ENCODE measurements around the gene RFNG. TPM values are rescaled to one million over a fixed set of nuclear protein-coding genes. Genes with fewer than 3 reads are reported as not detected.

The RFNG gene
- total RNA-seq, 6 experiments from 2014 or later: 37.6 to 48.5 (median 40.1) TPM

GRCh38 chr17:82065638-82066303 is 14.2 kb upstream of the RFNG start, which contains the start of gene DUS1L:
TSS of gene DUS1L (minus strand) at chr17:82065804. CDS start at chr17:82065059, 745 bp downstream.
- peaks cover 4% of the 10 kb centered on the region; the same call in 1 of the 2 replicates for H3K27me3 Mint-ChIP-seq (ENCODE audit: insufficient read depth)
- H3K27ac Mint-ChIP-seq: peak within 1 kb of the TSS; percentile 56
- H3K4me3 Mint-ChIP-seq: peak within 1 kb of the TSS; percentile 76
- no peaks in the 10 kb centered on the region for H3K9me3 Mint-ChIP-seq
- H3K36me3 Mint-ChIP-seq (ENCODE audit: low read depth): no peaks in the 10 kb centered on the region
- no peaks in the 10 kb centered on the region for H3K4me1 Mint-ChIP-seq (ENCODE audit: low read depth)
- TF ChIP-seq CTCF (IDR thresholded peaks at IDR 0.05): no peak
- DNase-seq: no peak

DNA sequence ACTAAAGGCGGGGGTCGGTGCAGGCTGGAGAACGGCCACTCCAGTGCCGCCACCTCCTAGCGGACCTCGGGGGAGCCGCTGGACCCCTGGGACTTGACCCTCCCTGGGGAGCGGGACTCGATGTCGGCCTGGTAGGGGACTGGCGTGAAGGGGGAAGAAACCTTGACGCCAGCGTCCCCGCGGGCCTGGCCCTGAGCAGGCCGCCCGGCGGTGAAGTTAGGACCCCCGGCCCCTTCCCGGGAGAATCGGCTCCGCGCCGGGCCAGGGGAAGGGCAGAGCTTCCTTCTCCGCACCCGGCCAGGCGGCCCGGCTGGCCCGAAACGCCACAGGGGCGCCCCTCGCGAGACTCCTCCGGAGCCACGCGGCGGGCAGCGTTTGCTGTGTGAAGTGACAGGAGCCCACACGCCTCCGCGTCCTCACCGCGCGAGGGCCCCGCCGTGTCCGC is 13.6 kb upstream of the RFNG start:
- Mint-ChIP-seq H3K27ac (no peak overlapping the region), H3K36me3 (ENCODE audit: low read depth) (peaks cover 1% of the 10 kb centered on the region; the same call in 1 of the 2 replicates), H3K4me3 (peak overlapping the region; percentile 76), H3K9me3 (no peaks in the 10 kb centered on the region), H3K4me1 (ENCODE audit: low read depth) (no peaks in the 10 kb centered on the region), H3K27me3 (ENCODE audit: insufficient read depth) (peaks cover 5% of the 10 kb centered on the region; the same call in 1 of the 2 replicates)
- no peak for TF ChIP-seq CTCF (IDR thresholded peaks at IDR 0.05)
- DNase-seq: no peak

- H3K27ac Mint-ChIP-seq: 0 out of 2 replicates have a peak overlapping the region, but pooled peaks have one; percentile 7
Observed at GRCh38 chr17:82064433-82065192, 13.0 kb upstream of the RFNG start.

DNA sequence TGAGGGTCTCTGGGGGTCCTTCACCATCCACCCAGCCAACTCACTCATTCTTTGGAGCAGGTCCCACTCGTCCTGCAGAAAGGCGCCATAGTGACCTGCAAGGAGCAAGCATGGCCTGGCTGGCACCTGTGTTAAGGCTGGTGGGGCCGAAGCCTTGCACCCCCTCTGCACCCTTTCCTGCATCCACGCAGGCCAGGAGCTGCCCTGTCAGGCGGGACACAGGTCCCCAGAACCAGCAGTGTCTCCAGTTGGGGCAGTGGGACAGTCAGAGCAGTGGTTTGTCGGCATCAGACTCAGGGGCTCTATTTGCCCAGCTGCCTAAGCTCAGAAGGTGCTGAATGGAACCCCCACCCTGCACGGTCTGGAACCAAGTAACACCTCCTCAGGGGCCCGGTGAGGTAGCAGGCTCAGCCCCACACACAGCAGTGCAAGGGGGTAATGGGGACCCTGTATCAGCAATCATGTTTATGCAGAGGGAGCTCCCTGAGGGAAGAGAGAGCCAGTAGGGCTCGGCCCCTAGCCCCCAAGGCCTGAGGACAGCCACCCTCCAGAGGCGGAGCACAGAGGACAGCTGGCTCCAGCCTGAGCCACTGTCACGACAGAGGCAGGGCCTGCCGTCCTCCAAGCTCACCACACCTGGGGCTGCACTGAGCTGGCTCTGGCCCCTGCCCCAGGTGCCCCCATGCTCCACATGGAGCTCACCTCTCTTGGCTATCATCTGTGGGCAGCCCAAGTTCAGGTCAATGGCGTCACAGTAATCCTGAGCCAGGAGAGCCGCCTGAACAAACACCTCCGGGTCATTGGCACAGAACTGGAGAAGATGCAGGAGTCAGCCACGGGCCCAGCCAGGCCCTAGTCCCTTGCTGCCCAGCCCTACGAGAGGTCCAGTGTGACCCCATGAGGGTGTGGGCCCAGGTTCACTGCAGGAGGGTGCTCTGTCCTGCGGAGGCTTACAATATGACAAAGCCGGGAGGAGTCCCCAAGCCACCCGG is 12.1 kb upstream of the RFNG start:
- Mint-ChIP-seq H3K27ac (no peak overlapping the region), H3K27me3 (ENCODE audit: insufficient read depth) (peaks cover 8% of the 10 kb centered on the region; the same call in 1 of the 2 replicates), H3K36me3 (ENCODE audit: low read depth) (peaks cover 4% of the 10 kb centered on the region; the same call in 1 of the 2 replicates), H3K9me3 (no peaks in the 10 kb centered on the region), H3K4me1 (ENCODE audit: low read depth) (no peaks in the 10 kb centered on the region), H3K4me3 (peak overlapping the region; percentile 76)
- no peak for DNase-seq
- TF ChIP-seq CTCF (IDR thresholded peaks at IDR 0.05): no peak

More at GRCh38 chr17:82064433-82065192, 13.0 kb upstream of the RFNG start:
- Mint-ChIP-seq H3K4me1 (ENCODE audit: low read depth) (no peaks in the 10 kb centered on the region), H3K36me3 (ENCODE audit: low read depth) (peaks cover 4% of the 10 kb centered on the region; the same call in 1 of the 2 replicates), H3K4me3 (peak overlapping the region; percentile 76), H3K27me3 (ENCODE audit: insufficient read depth) (peaks cover 8% of the 10 kb centered on the region; the same call in 1 of the 2 replicates), H3K9me3 (no peaks in the 10 kb centered on the region)
- DNase-seq: no peak
- no peak for TF ChIP-seq CTCF (IDR thresholded peaks at IDR 0.05)

DNA sequence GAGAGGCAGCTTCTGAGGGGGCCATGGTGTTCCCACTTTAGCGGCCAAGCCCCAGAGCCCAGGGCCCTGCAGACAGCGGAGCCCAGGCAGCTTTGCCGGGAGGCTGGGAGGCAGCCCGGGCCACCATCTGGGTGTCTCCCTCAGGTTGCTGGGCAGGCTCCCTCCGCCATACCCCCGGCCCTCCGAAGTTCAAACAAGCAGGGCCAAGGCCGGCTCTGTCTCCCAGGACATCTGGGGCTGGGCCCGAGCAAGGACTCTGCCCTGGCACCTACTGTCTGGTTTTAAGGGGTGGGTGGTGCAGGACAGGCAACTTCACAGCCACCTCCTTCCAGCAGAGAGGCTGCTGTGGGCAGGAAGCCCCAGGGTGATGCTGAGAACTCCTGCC is 11.4 kb upstream of the RFNG start:
- TF ChIP-seq CTCF (IDR thresholded peaks at IDR 0.05): no peak

More for the DNA sequence above, 11.4 kb upstream of the RFNG start:
- Mint-ChIP-seq H3K27me3 (ENCODE audit: insufficient read depth) (peaks cover 8% of the 10 kb centered on the region; the same call in 1 of the 2 replicates), H3K4me3 (no peak overlapping the region), H3K4me1 (ENCODE audit: low read depth) (no peaks in the 10 kb centered on the region), H3K9me3 (no peaks in the 10 kb centered on the region), H3K36me3 (ENCODE audit: low read depth) (peaks cover 4% of the 10 kb centered on the region; the same call in 1 of the 2 replicates), H3K27ac (no peak overlapping the region)
- no peak for DNase-seq
